H1 (cell line): ENCODE results near the gene ZNF528. TPM values are rescaled to one million over a fixed set of nuclear protein-coding genes. Genes with fewer than 3 reads are reported as not detected.

Source experiments
- CTCF ChIA-PET: fragments of 300-600 bp; sonication (Branson Sonifier 250); formaldehyde crosslinking; loops from one replicate; lab custom pipeline; 2021; ENCODE audit not compliant: partially characterized antibody; lab: Charles Lee
- POLR2A ChIA-PET: fragments of 300-600 bp; sonication (Branson Sonifier 250); formaldehyde crosslinking; loops from one replicate; lab custom pipeline; 2021; ENCODE audit warnings: inconsistent platforms; ENCODE audit not compliant: partially characterized antibody; lab: Charles Lee
- DNase-seq, 2 experiments: peaks; one replicate each; pipeline versions ENCODE4 v3.0.0 to v3.0.0-alpha.2; 2010 to 2022; ENCODE audit warnings: low spot score in 2 of 2, low read depth in 1 of 2, mixed read lengths in 1 of 2
- FAIRE-seq: peaks from 2 replicates; lab custom pipeline; 2011; peaks lifted over from hg19 to GRCh38; lab: Jason Lieb, UNC
- H2AFZ ChIP-seq: 2 replicates; pipeline ENCODE4 v1.8.1; 2012; ENCODE audit warnings: low read length, inconsistent platforms
- H2AK5ac ChIP-seq: 2 replicates; pipeline ENCODE4 v1.6.1; 2013; ENCODE audit warnings: low read depth, low read length
- H2BK120ac ChIP-seq: replicated peaks from 2 replicates; pipeline ENCODE3; 2013; ENCODE audit warnings: low read depth, low read length, inconsistent platforms
- H2BK12ac ChIP-seq: 2 replicates; pipeline ENCODE4 v1.6.1; 2013; ENCODE audit warnings: low read depth, low read length
- H2BK15ac ChIP-seq: 2 replicates; pipeline ENCODE4 v1.6.1; 2013; ENCODE audit warnings: low read length
- H2BK20ac ChIP-seq: 2 replicates; pipeline ENCODE4 v1.6.1; 2013; ENCODE audit warnings: low read length
- H2BK5ac ChIP-seq: 2 replicates; pipeline ENCODE4 v1.6.1; 2013; ENCODE audit warnings: low read depth, low read length
- H3K14ac ChIP-seq: 2 replicates; pipeline ENCODE4 v1.6.1; 2013; ENCODE audit warnings: inconsistent platforms; ENCODE audit not compliant: insufficient read length
- H3K18ac ChIP-seq: 2 replicates; pipeline ENCODE4 v1.6.1; 2013; ENCODE audit warnings: low read length; ENCODE audit errors: extremely low read depth
- H3K23ac ChIP-seq: 2 replicates; pipeline ENCODE4 v1.6.1; 2013; ENCODE audit warnings: inconsistent platforms; ENCODE audit not compliant: insufficient read length
- H3K23me2 ChIP-seq: 2 replicates; pipeline ENCODE4 v1.6.1; 2013; ENCODE audit warnings: low read depth, low read length
- H3K27ac ChIP-seq: 2 replicates; pipeline ENCODE4 v1.6.1; 2011; ENCODE audit warnings: low read depth, low read length, inconsistent platforms
- H3K27me3 ChIP-seq, 4 experiments: replicated peaks in 1 of 4; 1 replicate in 1 of 4; 2 replicates in 3 of 4; pipeline versions ENCODE4 v1.6.1 to v1.8.1; 2011 to 2013; ENCODE audit warnings: low read length in 3 of 4, mild to moderate bottlenecking in 3 of 4, inconsistent platforms in 2 of 4, mixed read lengths in 2 of 4, moderate library complexity in 1 of 4; ENCODE audit not compliant: control insufficient read depth in 3 of 4, insufficient read depth in 3 of 4; ENCODE audit errors: extremely low read depth in 1 of 4
- H3K36me3 ChIP-seq, 4 experiments: 2 replicates each; pipeline versions ENCODE4 v1.6.1 to v1.8.1; 2011 to 2013; ENCODE audit warnings: mild to moderate bottlenecking in 4 of 4, low read length in 3 of 4, moderate library complexity in 2 of 4, control low read depth in 1 of 4, inconsistent platforms in 1 of 4; ENCODE audit not compliant: insufficient read depth in 4 of 4, control insufficient read depth in 2 of 4
- H3K4ac ChIP-seq: replicated peaks from 2 replicates; pipeline ENCODE3; 2013; ENCODE audit warnings: low read length, low read depth, mixed read lengths, inconsistent platforms; ENCODE audit not compliant: insufficient read length
- H3K4me1 ChIP-seq, 4 experiments: replicated peaks in 1 of 4; 1 replicate in 1 of 4; 2 replicates in 3 of 4; pipeline versions ENCODE4 v1.6.1 to v1.8.1; 2011 to 2013; ENCODE audit warnings: low read length in 3 of 4, inconsistent platforms in 2 of 4, mixed read lengths in 1 of 4; ENCODE audit not compliant: insufficient read depth in 4 of 4, control insufficient read depth in 3 of 4
- H3K4me2 ChIP-seq, 2 experiments: 2 replicates each; pipeline versions ENCODE4 v1.6.1 to v1.8.1; 2011 to 2013; ENCODE audit warnings: low read depth in 2 of 2, low read length in 2 of 2, control low read depth in 1 of 2, inconsistent platforms in 1 of 2, mild to moderate bottlenecking in 1 of 2; ENCODE audit not compliant: insufficient read depth in 1 of 2
- H3K4me3 ChIP-seq, 4 experiments: fragments of 200-600, 300-600 bp in 1 of 4; sonication (generic), shearing (Covaris generic), sonication (Bioruptor Twin) in 1 of 4; 2 replicates each; pipeline versions ENCODE4 v1.5.1 to v1.8.1; 2011 to 2016; ENCODE audit warnings: low read length in 4 of 4, low read depth in 3 of 4, control low read depth in 2 of 4, inconsistent platforms in 2 of 4, mild to moderate bottlenecking in 2 of 4, mixed read lengths in 1 of 4, moderate library complexity in 1 of 4; ENCODE audit not compliant: insufficient read depth in 2 of 4; ENCODE audit errors: extremely low read depth in 1 of 4
- H3K56ac ChIP-seq: replicated peaks from 2 replicates; pipeline ENCODE3; 2013; ENCODE audit warnings: low read depth, mild to moderate bottlenecking, mixed read lengths, low read length, inconsistent platforms; ENCODE audit not compliant: insufficient read length
- H3K79me1 ChIP-seq: 2 replicates; pipeline ENCODE4 v1.6.1; 2013; ENCODE audit warnings: low read depth, low read length, control low read depth
- H3K79me2 ChIP-seq, 2 experiments: 2 replicates each; pipeline versions ENCODE4 v1.6.1 to v1.8.1; 2012 to 2013; ENCODE audit warnings: low read length in 2 of 2, mild to moderate bottlenecking in 2 of 2, inconsistent platforms in 1 of 2; ENCODE audit not compliant: insufficient read depth in 2 of 2, control insufficient read depth in 1 of 2
- H3K9ac ChIP-seq, 4 experiments: replicated peaks in 1 of 4; 1 replicate in 1 of 4; 2 replicates in 3 of 4; pipeline versions ENCODE4 v1.6.1 to v1.8.1; 2011 to 2013; ENCODE audit warnings: low read depth in 3 of 4, low read length in 3 of 4, control low read depth in 2 of 4, mild to moderate bottlenecking in 2 of 4, moderate library complexity in 2 of 4, inconsistent platforms in 1 of 4; ENCODE audit errors: extremely low read depth in 1 of 4
- H3K9me3 ChIP-seq, 2 experiments: 2 replicates each; pipeline versions ENCODE4 v1.6.1 to v1.8.1; 2012 to 2013; ENCODE audit warnings: mild to moderate bottlenecking in 2 of 2, moderate library complexity in 2 of 2, control low read depth in 1 of 2, inconsistent platforms in 1 of 2, low read depth in 1 of 2, low read length in 1 of 2, mixed read lengths in 1 of 2; ENCODE audit not compliant: insufficient read depth in 2 of 2
- H4K20me1 ChIP-seq, 2 experiments: replicated peaks in 1 of 2; 2 replicates each; pipeline versions ENCODE3 to v1.8.1; 2011 to 2013; ENCODE audit warnings: inconsistent platforms in 2 of 2, low read length in 2 of 2, mild to moderate bottlenecking in 1 of 2; ENCODE audit not compliant: insufficient read depth in 2 of 2, control insufficient read depth in 1 of 2
- H4K5ac ChIP-seq: 2 replicates; pipeline ENCODE4 v1.6.1; 2013; ENCODE audit warnings: low read length, low read depth, mixed read lengths, inconsistent platforms; ENCODE audit not compliant: insufficient read length
- H4K8ac ChIP-seq: 2 replicates; pipeline ENCODE4 v1.8.0; 2013; ENCODE audit warnings: mild to moderate bottlenecking, moderate library complexity, low read length, inconsistent platforms; ENCODE audit not compliant: insufficient read depth; ENCODE audit errors: extremely low read depth
- H4K91ac ChIP-seq: replicated peaks from 2 replicates; pipeline ENCODE3; 2013; ENCODE audit warnings: low read length, mixed read lengths, inconsistent platforms; ENCODE audit not compliant: insufficient read length
- ASH2L ChIP-seq: fragments of 200-600, 300-600 bp; sonication (generic); IDR thresholded peaks from one replicate; pipeline ENCODE4 v1.7.1; 2017; ENCODE audit warnings: low read length
- BRCA1 ChIP-seq: IDR thresholded peaks from 2 replicates; pipeline ENCODE4 v1.6.1; 2012; ENCODE audit warnings: low read depth, low read length, improper control_type of control experiment
- CHD1 ChIP-seq: IDR thresholded peaks from 2 replicates; pipeline ENCODE4 v1.6.1; 2012; ENCODE audit warnings: low read depth, low read length, improper control_type of control experiment
- CHD2 ChIP-seq: IDR thresholded peaks from 2 replicates; pipeline ENCODE4 v1.6.1; 2012; ENCODE audit warnings: low read length, improper control_type of control experiment
- GABPA ChIP-seq: IDR thresholded peaks from 2 replicates; pipeline ENCODE4 v1.6.1; 2011; ENCODE audit warnings: mild to moderate bottlenecking, low read length, moderate library complexity, borderline replicate concordance; ENCODE audit not compliant: insufficient read depth
- HDAC6 ChIP-seq: IDR thresholded peaks from one replicate; pipeline ENCODE4 v1.7.1; 2012; ENCODE audit warnings: low read depth, mild to moderate bottlenecking, inconsistent platforms, low read length, moderate library complexity
- JUND ChIP-seq: IDR thresholded peaks from 2 replicates; pipeline ENCODE4 v1.6.1; 2011; ENCODE audit warnings: mild to moderate bottlenecking, improper control_type of control experiment, low read length
- MAFK ChIP-seq: IDR thresholded peaks from 2 replicates; pipeline ENCODE4 v1.6.1; 2012; ENCODE audit warnings: low read depth, mild to moderate bottlenecking, improper control_type of control experiment, low read length
- MAX ChIP-seq: IDR thresholded peaks from 2 replicates; pipeline ENCODE4 v1.6.1; 2012; ENCODE audit warnings: inconsistent platforms
- POU5F1 ChIP-seq: IDR thresholded peaks from 2 replicates; pipeline ENCODE4 v1.6.1; 2011; ENCODE audit warnings: low read depth, mild to moderate bottlenecking, low read length, moderate library complexity
- YY1 ChIP-seq: IDR thresholded peaks from 2 replicates; pipeline ENCODE4 v1.6.1; 2011; ENCODE audit warnings: low read depth, mild to moderate bottlenecking, low read length
- WGBS, 2 experiments: shearing (Covaris generic) in 1 of 2; methylation state at CpG; one replicate each; pipeline versions ENCODE4 v1.1.6 to v1.1.7; 2013 to 2015; ENCODE audit warnings: low lambda C conversion rate in 2 of 2, mixed read lengths in 2 of 2, inconsistent platforms in 1 of 2, low coverage in 1 of 2, missing lambda C conversion rate in 1 of 2; ENCODE audit not compliant: insufficient replicate concordance in 2 of 2, insufficient coverage in 1 of 2, insufficient read length in 1 of 2; ENCODE audit errors: extremely low coverage in 1 of 2, missing lambda C conversion rate in 1 of 2; 5-methylcytosine and 5-hydroxymethylcytosine counted together
- polyA plus RNA-seq, 7 experiments: library from polyadenylated mRNA; depleted of rRNA in 3 of 7; stranded (reverse) in 5 of 7; unstranded in 2 of 7; fragments of >200 nt in 5 of 7; fragments of 200-250 nt in 2 of 7; gene quantifications; 1 replicate in 5 of 7; 2 replicates in 1 of 7; 4 replicates in 1 of 7; pipeline versions ENCODE4 v1.2.1 to v1.2.3, GENCODE V29; 2011 to 2013; ENCODE audit warnings: missing spikeins in 2 of 7, mixed read lengths in 2 of 7
- total RNA-seq: library from RNA; stranded (reverse); fragmentation: NEBNext Ultra II Directional; extraction: Animal tissue kit (Norgen Biotek cat#: 25700); gene quantifications from 2 replicates; pipeline ENCODE4 v1.2.1, GENCODE V29; 2021
- TF ChIP-seq, protein P1 (sequence below): IDR thresholded peaks from 2 replicates; pipeline ENCODE4 v1.6.1; 2012; ENCODE audit warnings: inconsistent platforms
- TF ChIP-seq, protein P2 (sequence below): IDR thresholded peaks from 2 replicates; pipeline ENCODE4 v1.6.1; 2011; ENCODE audit warnings: low read length, improper control_type of control experiment

Gene ZNF528
- total and polyA plus RNA-seq, 2 of the 8 experiments (the other 6 are each of a cell fraction or from before 2014, with no cell fraction given): 0.58 to 4.2 TPM

DNA sequence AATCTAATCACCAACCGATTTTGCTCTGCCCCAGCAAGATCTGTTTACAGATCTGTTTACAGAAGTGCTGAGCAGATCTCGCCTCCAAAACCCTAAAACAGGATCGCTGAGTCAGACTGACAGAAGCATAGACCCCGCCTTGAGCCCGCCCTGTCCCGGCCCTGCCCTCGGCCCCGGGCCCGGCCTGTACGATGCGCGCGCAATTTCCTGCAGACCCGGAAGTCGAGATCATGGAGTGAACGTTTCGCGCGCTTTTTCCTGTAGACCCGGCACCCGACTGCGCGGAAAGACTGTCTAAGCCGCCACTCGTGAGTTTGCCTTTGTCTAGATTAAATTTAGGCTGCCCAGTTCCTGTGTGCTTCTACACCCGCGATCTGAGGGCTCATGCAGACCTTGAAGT is 31.3 kb downstream of the ZNF528 start, which contains the start of gene ZNF534:
Gene ZNF534, plus strand, starts transcription at position 212 of the 400 bp plus-strand sequence. CDS start 2,327 bp downstream, outside the sequence.
- Histone ChIP-seq H3K27me3 (no peaks in the 10 kb centered on the region), H4K5ac (no peak within 1 kb of the TSS), H2BK20ac (no peak within 1 kb of the TSS), H3K4ac (no peak within 1 kb of the TSS), H2BK15ac (no peak within 1 kb of the TSS), H4K20me1 (no peaks in the 10 kb centered on the region), H3K36me3 (no peaks in the 10 kb centered on the region), H2BK5ac (no peak within 1 kb of the TSS), H3K56ac (no peak within 1 kb of the TSS), H3K23ac (no peak within 1 kb of the TSS), H2AFZ (no peak within 1 kb of the TSS), H2AK5ac (no peak within 1 kb of the TSS), H3K4me1 (no peaks in the 10 kb centered on the region), H3K9me3 (peaks cover 34 to 62% of the 10 kb centered on the region in 2 experiments), H3K18ac (no peak within 1 kb of the TSS), H2BK12ac (no peak within 1 kb of the TSS), H4K8ac (no peak within 1 kb of the TSS), H3K23me2 (no peaks in the 10 kb centered on the region), H3K79me2 (no peaks in the 10 kb centered on the region), H3K79me1 (no peaks in the 10 kb centered on the region), H3K14ac (no peak within 1 kb of the TSS), H2BK120ac (no peak within 1 kb of the TSS), H4K91ac (no peak within 1 kb of the TSS), H3K4me2 (no peak within 1 kb of the TSS), H3K4me3 (no peak within 1 kb of the TSS), H3K27ac (no peak within 1 kb of the TSS), H3K9ac (no peak within 1 kb of the TSS)
- DNase-seq: no peak
- WGBS, 2 experiments: 98% methylated on average over 21 of the region's 27 CpGs; no CpG with 5 or more reads in 1 of the 2 experiments
- CTCF ChIA-PET: no interaction called here
- POLR2A ChIA-PET: no interaction called here
- no peak for FAIRE-seq
- TF ChIP-seq, protein P1, sequence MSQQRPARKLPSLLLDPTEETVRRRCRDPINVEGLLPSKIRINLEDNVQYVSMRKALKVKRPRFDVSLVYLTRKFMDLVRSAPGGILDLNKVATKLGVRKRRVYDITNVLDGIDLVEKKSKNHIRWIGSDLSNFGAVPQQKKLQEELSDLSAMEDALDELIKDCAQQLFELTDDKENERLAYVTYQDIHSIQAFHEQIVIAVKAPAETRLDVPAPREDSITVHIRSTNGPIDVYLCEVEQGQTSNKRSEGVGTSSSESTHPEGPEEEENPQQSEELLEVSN: no peak
- TF ChIP-seq HDAC6 (no peak), CHD1 (no peak), CHD2 (no peak), POU5F1 (no peak), JUND (no peak), MAX (no peak), MAFK (no peak), BRCA1 (no peak), YY1 (no peak), GABPA (no peak), ASH2L (no peak)
- TF ChIP-seq, protein P2, sequence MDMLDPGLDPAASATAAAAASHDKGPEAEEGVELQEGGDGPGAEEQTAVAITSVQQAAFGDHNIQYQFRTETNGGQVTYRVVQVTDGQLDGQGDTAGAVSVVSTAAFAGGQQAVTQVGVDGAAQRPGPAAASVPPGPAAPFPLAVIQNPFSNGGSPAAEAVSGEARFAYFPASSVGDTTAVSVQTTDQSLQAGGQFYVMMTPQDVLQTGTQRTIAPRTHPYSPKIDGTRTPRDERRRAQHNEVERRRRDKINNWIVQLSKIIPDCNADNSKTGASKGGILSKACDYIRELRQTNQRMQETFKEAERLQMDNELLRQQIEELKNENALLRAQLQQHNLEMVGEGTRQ: no peak
